Cardiac muscle cell (in vitro differentiated cells and primary cell): ENCODE data around the gene APP. TPM values are rescaled to one million over a fixed set of nuclear protein-coding genes. Genes with fewer than 3 reads are reported as not detected.

ENCODE experiments used
- DNase-seq, 2 donors: peaks; one replicate each; pipeline versions ENCODE4 v3.0.0 to v3.0.0-alpha.2; 2010 to 2017; ENCODE audit warnings: low read depth in 1 of 2, low spot score in 1 of 2
- H3K27ac ChIP-seq: fragments of 200-600 bp; sonication (generic); 2 replicates; pipeline ENCODE4 v1.5.1; 2016
- H3K27me3 ChIP-seq: fragments of 200-600 bp; sonication (generic); 2 replicates; pipeline ENCODE4 v1.6.0; 2016; ENCODE audit warnings: control low read depth
- H3K36me3 ChIP-seq: fragments of 200-600 bp; sonication (generic); 2 replicates; pipeline ENCODE4 v1.5.1; 2016; ENCODE audit warnings: control low read depth
- H3K4me1 ChIP-seq: fragments of 200-600 bp; sonication (generic); 2 replicates; pipeline ENCODE4 v1.8.1; 2017; ENCODE audit warnings: low read depth, mild to moderate bottlenecking, mixed run types
- H3K4me3 ChIP-seq: fragments of 200-600 bp; sonication (generic); 2 replicates; pipeline ENCODE4 v1.5.1; 2016; ENCODE audit warnings: mild to moderate bottlenecking
- H3K9me3 ChIP-seq: fragments of 200-600 bp; sonication (generic); 2 replicates; pipeline ENCODE4 v1.5.1; 2017; ENCODE audit warnings: low read depth, mild to moderate bottlenecking, control low read depth
- CTCF ChIP-seq: IDR thresholded peaks from 2 replicates; pipeline ENCODE4 v1.5.1; 2012; ENCODE audit warnings: low read depth, mild to moderate bottlenecking, low read length
- polyA plus RNA-seq: library from polyadenylated mRNA; unstranded; fragments of >200 nt; fragmentation: Nextera tagmentation; extraction: Ambion mirVana; gene quantifications from 2 replicates; pipeline ENCODE4 v1.2.1, GENCODE V29; 2016
- total RNA-seq: library from RNA; depleted of rRNA; stranded (reverse); fragments of >200 nt; gene quantifications from 2 replicates; pipeline ENCODE4 v1.2.3, GENCODE V29; 2016

APP gene
- total and polyA plus RNA-seq, 2 experiments from 2014 or later: 31.8 to 359 TPM

GRCh38 chr21:25906587-25906986 lies 264.0 kb downstream of the APP start:
- H3K9me3 ChIP-seq: no peaks in the 10 kb centered on the region
- no peak for TF ChIP-seq CTCF
- no peak overlapping the region for H3K27ac ChIP-seq
- no peaks in the 10 kb centered on the region for H3K4me1 ChIP-seq
- no peak for DNase-seq
- H3K27me3 ChIP-seq: no peaks in the 10 kb centered on the region
- no peak overlapping the region for H3K4me3 ChIP-seq
- H3K36me3 ChIP-seq: peaks cover 5% of the 10 kb centered on the region

- Histone ChIP-seq H3K36me3 (peaks cover 5% of the 10 kb centered on the region), H3K4me1 (no peaks in the 10 kb centered on the region), H3K27ac (no peak overlapping the region), H3K4me3 (no peak overlapping the region), H3K27me3 (no peaks in the 10 kb centered on the region), H3K9me3 (no peaks in the 10 kb centered on the region)
- no peak for TF ChIP-seq CTCF
- DNase-seq: no peak
Observed at GRCh38 chr21:25905126-25905525, 265.4 kb downstream of the APP start.

- H3K9me3 ChIP-seq: no peaks in the 10 kb centered on the region
- H3K27ac ChIP-seq: no peak overlapping the region
- H3K4me1 ChIP-seq: no peaks in the 10 kb centered on the region
- no peak for TF ChIP-seq CTCF
- H3K4me3 ChIP-seq: no peak overlapping the region
- H3K36me3 ChIP-seq: peaks cover 5% of the 10 kb centered on the region
- DNase-seq: no peak
- no peaks in the 10 kb centered on the region for H3K27me3 ChIP-seq
Observed at GRCh38 chr21:25904044-25904695, 266.4 kb downstream of the APP start.

- Histone ChIP-seq H3K9me3 (no peaks in the 10 kb centered on the region), H3K27me3 (no peaks in the 10 kb centered on the region), H3K4me3 (no peak overlapping the region), H3K4me1 (no peaks in the 10 kb centered on the region), H3K27ac (no peak overlapping the region), H3K36me3 (peaks cover 5% of the 10 kb centered on the region)
- no peak for TF ChIP-seq CTCF
- DNase-seq: no peak
Observed at GRCh38 chr21:25903607-25904006, 267.0 kb downstream of the APP start.

- DNase-seq: no peak
- no peak for TF ChIP-seq CTCF
Observed at GRCh38 chr21:25901330-25901979, 269.1 kb downstream of the APP start.

More at GRCh38 chr21:25901330-25901979, 269.1 kb downstream of the APP start:
- H3K9me3 ChIP-seq: no peaks in the 10 kb centered on the region
- no peak overlapping the region for H3K27ac ChIP-seq
- H3K27me3 ChIP-seq: no peaks in the 10 kb centered on the region
- no peak overlapping the region for H3K4me3 ChIP-seq
- peaks cover 7% of the 10 kb centered on the region for H3K36me3 ChIP-seq
- H3K4me1 ChIP-seq: no peaks in the 10 kb centered on the region
